Embryonic facial prominence (tissue), 1 donor: ENCODE data around the gene ABHD14A.

Source experiments
- DNase-seq: peaks from one replicate; pipeline ENCODE4 v3.0.0-alpha.2; 2016; ENCODE audit errors: extremely low spot score

ABHD14A gene

GRCh38 chr3:51997172-51997571 lies 22.3 kb downstream of the ABHD14A start:
- DNase-seq, result no peak

GRCh38 chr3:51997935-51998596 lies 23.2 kb downstream of the ABHD14A start:
- no peak for DNase-seq

- DNase-seq, result no peak
Measured at GRCh38 chr3:51998774-51999173, 23.9 kb downstream of the ABHD14A start.

- DNase-seq, result no peak
Measured at GRCh38 chr3:51999846-52000245, 25.0 kb downstream of the ABHD14A start.

DNA sequence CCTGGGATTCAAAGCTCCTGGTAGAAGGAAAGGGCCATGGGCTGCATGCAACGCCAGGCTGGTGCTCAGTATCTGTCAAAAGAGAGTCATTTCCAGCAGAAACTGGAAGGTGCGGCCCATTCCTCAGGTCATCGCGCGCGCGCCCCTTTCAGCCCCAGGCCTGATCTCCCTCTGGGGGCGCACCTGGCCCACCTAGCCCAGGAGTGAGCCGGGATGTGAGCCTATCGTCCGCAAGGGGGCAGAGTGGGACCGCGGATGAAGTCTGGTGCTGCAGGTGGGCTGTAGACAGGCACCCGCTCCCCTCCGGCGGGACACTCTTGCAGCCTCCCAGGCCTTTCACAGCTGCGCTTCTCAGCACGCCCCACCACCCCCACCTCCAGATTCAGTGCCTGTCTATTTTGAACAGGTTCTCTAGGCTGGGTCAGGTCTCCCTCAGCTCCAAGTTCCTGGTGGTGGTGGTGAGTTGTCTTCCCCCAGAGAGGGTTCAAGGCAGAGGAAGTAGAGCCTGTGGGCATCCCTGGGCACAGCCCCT lies 26.6 kb downstream of the ABHD14A start:
- peak; percentile 40 for DNase-seq

DNA sequence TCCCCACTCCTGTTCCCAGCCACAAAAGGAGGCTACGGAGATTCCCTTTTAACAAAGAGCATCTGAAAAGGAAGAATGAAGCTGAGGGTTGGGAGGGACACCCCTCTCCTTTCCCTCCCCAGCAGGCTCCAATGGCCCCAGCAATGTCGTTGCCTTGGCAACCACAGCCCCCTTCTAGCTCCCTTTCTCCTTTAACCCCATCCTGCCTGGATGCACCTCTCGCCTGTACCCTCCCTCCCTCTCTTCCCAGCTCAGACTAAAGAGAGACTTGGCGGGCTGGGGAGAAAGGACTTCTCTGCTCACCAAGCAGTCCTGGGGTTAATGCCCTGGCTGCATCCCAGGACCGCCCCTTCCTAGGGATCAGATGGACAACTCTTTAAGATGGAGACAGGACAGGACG lies 27.9 kb downstream of the ABHD14A start:
- no peak for DNase-seq

DNA sequence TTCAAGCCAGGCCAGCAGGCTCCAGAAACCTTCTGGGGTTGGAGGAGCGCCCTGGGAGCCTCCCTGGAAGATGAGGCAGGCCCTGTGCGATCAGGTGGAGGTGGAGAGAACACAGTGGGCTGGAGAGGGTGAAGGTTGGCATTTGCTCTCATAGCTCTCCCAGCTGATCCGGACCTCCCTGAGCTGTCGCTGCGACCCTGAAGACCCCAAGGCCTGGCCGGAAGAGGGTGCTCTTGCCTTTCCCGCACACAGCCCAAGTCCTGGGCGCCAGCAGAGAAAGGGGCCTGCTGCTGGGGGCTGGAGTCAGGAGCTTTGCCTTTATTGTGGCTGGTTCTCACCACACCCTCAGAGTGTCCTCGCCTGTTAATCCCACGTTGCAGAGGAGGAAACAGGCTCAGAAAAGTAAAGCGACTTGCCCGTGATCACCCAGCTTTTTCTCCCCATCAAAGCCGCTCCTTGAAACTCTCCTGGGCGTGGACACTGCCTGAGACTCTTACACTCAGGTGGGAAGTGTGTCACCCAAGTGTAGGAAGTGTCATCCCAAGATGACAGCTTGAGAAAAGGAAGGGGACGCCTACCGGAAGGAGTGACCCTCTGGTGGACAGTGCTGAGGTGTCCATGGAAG lies 29.4 kb downstream of the ABHD14A start:
- no peak for DNase-seq

DNA sequence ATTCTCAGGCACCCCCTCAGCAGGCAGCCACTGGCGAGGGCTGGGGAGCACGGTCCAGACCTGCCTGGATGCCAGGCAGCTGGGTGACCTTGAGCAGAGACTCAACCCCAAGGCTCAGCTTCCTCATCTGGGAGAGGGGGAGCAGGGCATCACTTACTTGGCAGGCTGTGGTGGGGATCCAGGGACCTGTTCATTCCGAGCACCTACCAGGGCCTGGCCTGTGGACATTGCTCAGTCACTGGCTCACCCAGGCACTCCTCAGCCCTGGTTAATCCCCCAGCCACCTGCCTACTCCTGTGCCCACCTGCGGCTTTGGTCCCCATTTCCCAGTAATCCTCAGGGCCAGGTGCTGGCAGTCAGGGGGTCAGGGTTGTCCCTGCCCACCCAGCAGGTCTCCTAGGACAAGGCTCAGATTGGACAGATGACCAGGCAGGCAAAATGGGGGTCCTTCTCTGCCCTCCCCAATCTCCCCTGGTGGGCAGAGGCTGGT lies 30.1 kb downstream of the ABHD14A start:
- no peak for DNase-seq

- DNase-seq, result no peak
Measured at GRCh38 chr3:52005571-52005986, 30.7 kb downstream of the ABHD14A start.

GRCh38 chr3:52006017-52006819 lies 31.4 kb downstream of the ABHD14A start:
- no peak for DNase-seq

GRCh38 chr3:52006820-52007133 lies 31.9 kb downstream of the ABHD14A start:
- DNase-seq, result no peak

DNA sequence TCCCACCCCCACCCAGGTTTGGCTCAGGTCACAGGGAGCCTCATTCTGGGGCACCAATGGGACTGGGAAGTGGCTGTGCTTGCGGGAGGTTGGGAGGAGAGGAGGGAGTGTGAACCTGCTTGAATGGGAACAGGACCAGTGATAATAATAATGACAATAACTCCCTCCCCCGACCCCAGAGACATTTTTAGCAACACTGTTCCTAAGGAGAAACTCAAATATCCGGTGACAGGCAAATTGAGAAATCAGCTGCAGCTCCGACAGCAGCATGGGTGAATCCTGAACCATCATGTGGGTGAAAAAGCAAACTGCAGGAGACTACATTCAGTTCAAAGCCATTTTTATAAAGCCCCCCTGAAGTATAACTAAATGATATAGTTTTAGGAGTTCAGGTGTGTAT lies 32.4 kb downstream of the ABHD14A start:
- DNase-seq, result no peak

DNA sequence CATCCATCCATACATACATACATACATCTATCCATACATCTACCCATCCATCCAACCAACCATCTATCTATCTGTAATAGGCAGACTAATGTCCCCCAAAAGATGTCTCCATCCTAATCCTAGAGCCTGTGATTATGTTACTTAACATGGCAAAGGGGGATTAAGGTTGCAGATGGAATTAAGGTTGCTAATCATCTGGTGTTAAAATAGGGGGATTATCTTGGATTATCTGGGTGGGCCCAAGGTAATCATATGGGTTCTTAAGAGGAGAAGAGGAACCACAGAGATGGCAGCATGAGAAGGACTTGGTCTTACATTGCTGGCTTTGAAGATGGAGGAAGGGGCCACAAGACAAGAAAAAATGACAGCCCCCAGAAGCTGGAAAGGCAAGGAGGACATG lies 35.6 kb downstream of the ABHD14A start:
- no peak for DNase-seq

- DNase-seq, result no peak
Measured at GRCh38 chr3:52012699-52013098, 37.8 kb downstream of the ABHD14A start.

GRCh38 chr3:52013802-52014598 lies 39.1 kb downstream of the ABHD14A start:
- no peak for DNase-seq

GRCh38 chr3:52014613-52015012 lies 39.7 kb downstream of the ABHD14A start:
- DNase-seq, result no peak

- no peak for DNase-seq
Measured at GRCh38 chr3:52015438-52016228, 40.8 kb downstream of the ABHD14A start.

GRCh38 chr3:52017586-52017985 lies 42.7 kb downstream of the ABHD14A start:
- DNase-seq, result no peak

- DNase-seq, result no peak
Measured at GRCh38 chr3:52018319-52019000, 43.6 kb downstream of the ABHD14A start.

DNA sequence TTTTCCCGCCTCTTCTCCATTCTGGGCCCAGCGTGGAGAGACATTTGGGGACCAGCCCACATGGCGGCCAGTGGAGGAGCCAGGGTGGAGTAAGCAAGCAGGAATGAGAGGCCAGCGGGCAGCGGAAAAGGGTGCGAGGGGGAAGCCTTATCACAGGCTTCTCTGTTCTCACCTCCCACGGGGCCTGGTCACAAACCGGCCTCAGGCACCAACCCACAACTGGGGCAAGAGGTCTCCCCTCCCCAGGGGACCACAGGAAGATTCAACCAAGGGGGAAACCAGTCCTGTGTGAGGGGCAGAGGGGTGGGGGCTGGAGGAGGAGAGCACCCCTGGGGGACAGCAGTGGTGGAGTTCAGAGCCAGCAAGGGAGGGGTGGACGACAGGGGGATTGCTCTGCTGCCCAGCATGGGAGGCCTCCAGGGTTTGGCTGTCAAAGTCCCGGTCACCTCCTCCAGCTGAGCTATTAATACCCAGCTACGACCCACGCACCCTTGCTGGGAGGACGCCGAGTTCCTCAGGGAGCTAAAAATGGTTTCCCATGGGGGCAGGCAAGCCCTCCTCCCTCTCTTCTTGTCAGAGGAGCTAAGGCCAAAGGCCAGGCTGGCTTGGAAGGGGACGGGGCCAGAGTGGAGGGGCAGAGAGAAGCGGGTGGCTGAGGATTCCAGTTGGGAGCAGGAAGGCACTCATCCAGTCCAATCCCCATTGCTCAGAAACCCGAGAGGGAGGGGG lies 44.7 kb downstream of the ABHD14A start:
- DNase-seq, result no peak
